Measurements from ENCODE around the gene DNAI2.

Gene DNAI2, protein sequence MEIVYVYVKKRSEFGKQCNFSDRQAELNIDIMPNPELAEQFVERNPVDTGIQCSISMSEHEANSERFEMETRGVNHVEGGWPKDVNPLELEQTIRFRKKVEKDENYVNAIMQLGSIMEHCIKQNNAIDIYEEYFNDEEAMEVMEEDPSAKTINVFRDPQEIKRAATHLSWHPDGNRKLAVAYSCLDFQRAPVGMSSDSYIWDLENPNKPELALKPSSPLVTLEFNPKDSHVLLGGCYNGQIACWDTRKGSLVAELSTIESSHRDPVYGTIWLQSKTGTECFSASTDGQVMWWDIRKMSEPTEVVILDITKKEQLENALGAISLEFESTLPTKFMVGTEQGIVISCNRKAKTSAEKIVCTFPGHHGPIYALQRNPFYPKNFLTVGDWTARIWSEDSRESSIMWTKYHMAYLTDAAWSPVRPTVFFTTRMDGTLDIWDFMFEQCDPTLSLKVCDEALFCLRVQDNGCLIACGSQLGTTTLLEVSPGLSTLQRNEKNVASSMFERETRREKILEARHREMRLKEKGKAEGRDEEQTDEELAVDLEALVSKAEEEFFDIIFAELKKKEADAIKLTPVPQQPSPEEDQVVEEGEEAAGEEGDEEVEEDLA

DNA sequence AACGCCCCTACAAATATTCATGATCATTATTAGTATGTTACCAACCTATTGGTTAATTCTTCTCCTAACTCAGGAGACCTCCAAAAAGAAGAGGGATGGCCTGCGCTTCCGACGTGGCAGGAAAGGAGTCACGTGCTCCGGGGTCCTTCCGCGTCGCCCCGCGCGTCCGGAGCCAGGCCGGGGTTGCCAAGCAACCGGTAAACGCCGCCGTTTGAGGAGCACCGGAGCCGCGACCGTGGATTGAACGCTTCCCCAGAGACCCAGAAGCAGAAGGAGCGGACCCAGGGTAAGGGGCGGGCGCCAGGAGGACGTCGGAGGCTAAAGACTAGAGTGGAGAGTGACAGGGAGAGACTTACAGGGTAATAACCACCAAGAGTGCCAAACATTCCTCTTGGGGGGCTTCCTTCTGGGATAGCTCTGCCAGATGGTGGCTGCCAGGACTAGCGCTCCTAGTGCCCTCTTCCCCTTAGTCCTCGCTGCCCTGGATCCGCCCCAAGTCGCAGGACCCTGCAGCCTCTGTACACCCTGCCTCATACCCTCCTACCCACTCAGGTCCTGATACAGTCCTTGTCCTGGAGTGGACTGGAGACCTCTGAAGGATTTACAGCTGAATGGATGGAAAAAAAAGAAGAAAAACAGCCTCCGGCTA lies at the start of gene DNAI2:
Gene DNAI2 (plus strand): TSS at position 175 of the 649 bp plus-strand sequence. CDS start 7,584 bp downstream, outside the sequence.
- no peak for DNase-seq

DNA sequence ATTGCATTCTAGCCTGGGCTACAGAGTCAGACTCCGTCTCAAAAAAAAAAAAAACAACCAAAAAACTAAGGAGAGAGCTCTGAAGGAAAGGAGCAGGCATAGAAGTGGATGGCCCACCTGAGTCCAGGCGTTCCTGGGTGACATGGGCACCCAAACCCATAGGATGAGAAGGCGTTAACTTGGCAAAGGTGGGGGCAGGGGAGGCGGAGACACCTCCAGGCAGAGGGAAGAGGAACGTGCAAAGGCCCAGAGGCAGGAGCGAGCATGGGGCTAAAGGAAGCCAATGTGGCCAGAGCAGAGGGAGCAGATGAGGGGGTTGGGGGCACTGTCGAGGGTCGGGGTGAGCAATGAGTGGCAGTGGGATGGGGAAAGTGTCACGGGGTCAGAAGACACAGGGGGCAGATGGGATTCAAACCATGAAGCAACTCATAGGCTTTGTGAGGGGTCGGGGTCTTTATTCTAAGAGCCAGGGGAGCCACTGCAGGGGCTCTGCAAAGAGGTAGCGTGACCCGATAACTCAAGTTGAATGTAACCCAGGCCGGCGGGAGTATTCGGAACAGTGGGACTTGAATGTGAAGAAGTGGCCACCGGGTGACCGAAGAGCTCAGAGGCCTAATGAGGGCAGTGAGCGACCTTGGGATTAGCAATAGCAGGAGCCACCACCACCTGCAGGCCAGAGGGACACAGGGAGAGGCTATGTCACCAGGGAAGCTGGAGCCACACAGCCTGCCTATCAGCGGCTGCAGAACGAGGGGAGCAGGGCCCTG lies 48.9 kb upstream of the DNAI2 start:
- DNase-seq, result no peak

DNA sequence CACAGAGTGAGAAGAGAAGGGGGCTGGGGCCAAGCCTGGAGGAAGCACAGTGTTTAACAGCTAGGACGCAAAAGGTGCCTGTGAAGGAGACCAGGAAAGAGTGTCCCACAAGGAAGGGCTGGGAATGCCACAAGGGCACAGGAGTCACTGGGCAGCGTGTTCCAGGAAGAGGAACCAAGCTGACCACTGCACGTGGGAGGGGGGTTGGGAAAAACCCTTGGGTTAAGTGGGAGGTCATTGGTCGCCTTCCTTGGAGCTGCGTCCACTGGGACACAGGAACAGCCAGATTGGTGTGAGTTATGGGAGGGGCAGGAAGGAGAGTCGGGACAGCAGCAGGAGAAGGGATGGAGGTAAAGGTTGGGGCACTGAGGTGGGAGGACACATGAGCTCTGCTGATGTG lies 47.8 kb upstream of the DNAI2 start:
- DNase-seq, result no peak

DNA sequence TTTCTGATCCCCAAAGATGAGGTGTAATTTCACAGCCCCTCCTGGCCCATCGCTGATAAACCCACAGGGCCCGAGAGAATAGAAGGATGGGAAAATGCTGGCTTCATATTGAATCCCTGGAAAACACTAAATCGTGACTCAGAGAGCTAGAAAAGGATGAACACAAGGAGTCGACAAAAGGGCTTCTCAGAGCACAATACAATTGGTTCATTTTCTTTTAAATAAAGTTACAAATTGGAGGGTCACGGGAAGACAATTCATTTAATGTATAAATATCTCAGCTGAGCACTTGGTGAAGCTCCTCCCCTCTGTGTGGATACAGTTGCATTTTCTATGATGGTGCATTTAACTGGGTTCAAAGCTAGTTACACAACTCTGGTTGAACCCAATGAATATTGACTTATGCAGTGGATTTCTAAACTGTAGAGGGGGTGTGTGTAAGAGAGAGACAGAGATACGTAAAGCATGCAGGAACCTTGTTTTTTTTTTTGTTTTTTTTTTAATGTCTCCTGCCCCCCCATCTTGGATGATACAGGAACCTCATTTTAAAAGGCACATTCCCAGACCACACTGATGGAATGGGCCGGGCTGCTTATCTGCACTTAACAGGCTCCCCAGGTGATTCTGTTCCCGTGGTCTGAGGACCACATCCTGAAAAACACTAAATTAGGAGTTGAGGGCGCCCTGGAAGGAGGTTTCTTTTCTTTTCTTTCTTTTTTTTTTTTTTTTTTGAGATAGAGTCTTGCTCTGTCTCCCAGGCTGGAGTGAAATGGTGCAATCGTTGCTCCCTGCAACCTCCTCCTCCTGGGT lies 46.6 kb upstream of the DNAI2 start:
- DNase-seq, result no peak

DNA sequence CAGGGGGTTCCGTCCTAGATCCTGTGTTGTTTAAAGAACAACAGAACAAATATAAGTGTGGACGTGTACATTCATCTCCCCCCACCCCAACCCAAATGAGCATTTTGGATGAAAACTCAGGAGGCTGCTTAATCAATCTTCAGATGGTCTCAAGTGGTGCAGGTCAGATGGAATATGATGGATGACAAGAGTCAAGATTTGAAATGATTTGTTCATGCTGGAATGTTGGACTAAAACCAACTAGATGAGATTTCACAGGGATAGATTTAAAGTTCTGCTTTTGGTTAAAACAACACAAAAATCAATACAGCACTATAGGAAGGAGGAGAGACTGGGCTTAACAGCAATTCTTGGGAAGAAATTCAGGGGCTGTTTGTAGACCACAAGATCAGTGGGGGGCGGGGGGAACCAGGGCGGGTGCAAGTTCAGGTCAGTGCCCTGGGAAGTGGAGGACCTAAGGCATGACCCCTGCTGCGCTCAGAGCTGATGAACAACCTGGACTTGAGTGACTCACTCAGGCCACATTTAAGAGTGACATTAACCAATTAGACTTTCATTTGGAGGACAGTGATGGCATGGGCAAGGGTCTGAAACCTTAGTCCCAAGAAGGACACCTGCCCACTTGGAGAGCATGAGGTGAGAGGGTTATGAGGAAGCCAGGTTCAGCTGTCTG lies 45.6 kb upstream of the DNAI2 start:
- DNase-seq, result no peak

DNA sequence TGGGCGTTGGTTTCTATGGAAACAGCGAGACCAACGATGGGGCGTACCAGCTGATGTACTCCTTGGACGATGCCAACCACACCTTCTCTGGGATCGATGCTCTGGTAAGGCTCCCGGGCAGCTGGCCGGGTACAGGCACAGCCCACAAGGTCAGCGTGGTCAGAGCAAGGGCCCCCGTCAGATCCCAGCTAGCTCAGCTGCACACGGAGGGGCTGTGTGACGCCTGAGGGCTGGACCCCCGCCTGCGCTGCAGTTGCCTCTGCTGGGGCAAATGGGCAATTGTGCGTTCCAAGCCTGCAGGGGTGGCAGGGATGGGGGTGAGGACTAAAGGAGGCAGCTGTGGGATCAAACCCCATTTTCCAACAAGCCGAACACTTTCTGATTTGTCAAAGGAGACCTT lies 43.1 kb upstream of the DNAI2 start:
- no peak for DNase-seq

DNA sequence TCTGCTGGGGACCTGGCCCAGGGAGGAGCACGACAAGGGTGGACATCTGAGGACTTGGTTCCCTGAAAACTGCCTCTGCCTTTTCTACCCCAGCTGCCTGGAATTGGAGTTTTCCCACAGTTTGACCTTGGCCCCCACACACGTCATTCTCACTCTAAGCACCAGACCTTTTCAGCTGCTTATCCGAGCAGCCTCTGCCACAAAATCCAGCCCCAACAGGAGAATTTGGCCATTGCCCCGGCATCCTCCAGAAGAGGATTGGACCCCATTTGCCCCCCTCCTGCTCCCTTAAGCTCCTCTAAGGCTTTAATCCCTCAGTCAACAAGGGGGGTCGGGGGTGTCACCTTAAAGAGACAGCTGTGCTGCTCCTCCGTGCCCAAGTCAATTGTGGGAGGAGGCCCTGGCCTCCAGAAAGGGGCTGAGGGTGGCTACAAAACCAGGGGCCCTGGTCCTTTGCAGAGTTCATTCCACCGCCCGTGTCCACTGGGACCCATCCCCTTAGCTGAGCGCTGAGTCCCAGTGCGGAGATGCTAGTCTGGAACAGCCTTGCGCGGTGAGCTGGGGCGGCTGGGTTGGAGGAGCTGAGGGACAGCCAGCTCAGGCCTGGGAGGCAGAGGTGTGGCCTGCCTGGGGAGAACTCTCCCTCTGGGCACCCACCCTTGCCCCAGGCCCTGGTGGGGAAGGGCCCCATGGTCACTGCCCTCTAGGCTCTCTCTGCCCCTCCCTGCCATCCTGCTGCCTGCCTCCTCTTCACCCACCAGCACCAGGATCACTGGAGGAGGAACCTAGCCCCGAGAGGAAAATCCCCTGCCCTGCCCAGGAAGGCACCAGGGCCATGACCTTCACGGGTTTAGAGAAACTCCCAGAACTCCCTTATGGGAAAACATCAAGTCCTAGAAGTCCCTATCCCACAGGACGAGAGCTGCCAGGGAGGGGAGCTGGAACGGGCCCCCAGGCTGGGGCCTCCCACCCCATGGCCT lies 41.8 kb upstream of the DNAI2 start:
- DNase-seq, result no peak

DNA sequence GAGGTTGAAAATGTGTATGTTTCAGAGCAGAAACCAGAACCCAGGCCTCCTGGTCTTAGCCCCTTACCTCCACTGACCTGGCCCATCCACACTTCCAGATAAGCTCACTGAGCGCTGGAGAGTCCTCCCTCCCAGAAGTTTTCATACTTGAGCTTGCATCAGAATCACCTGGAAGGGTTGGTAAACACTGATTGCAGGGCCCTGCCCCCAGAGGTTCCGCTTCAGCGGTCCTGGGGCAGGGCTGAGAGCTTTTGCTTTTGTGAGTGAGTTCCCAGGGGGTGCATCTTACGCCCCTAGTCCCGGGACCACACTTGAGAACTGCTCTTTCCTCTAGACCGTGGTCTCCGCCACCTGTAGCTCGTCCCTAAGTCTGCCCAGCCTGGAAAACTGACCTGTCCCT lies 40.1 kb upstream of the DNAI2 start:
- DNase-seq, result no peak

DNA sequence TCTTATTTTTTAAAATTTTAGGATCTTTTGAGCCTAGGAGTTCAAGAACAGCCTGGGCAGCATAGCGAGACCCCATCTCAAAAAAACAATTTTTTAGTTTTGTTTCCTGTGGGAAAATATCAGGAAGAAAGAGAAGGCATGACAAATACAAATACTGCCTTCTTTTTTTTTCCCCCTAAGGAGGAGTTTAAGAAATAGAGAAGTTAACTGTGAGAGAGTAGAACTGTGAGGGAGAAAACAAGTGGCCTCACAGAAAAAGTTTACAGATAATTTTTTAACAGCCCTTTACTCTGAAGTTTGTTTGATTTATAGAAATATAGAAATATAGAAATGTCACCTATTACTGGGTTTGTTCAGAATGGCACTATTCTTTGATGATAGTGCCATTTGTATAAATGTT lies 39.5 kb upstream of the DNAI2 start:
- no peak for DNase-seq

DNA sequence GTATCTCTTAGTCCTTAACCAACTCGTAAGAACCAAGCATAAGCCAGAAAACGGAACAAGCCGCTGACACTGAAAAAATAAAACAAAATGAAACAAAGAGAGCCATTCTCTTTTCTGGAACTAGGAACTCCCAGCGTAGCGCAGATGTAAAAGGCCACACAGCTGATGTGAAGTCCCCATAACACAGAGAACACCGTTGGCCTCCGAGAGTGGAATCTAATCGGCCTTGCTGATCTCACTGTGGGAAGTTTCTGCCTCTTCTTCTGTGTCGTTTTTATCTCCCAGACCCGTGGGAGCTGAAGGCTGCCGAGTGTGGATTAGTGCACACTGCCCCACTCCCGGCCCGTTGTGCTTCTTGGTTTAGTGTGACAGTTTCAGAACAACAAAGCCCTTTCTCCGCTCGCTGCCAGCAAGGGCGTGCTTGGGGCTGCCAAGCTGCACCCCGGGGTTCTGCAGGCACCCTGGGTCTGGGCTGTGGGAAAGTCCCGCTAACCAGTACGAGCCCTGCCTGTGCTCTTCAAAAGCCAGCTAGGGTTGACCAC lies 38.9 kb upstream of the DNAI2 start:
- no peak for DNase-seq

DNA sequence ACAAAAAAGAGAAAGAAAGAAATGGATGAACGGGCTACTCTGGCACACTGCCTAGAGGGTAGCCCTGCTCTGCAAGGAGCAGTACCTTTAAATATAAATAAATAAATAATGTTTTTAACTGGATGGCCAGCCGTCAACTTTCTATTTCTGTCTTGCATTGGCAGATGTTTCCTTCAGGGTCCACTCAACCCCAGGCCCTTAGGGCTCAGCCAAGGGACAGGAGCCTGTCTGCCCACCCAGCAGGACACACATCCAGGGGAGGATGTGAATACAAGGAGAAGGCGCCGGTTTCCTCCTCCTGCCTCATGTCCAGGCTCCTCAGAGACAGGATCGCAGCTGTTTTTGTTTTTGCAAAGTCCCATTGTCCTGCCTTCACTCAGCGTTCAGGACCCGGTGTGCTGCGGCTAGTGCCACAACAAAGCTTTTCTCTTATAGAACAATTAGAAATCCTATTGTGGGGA lies 38.1 kb upstream of the DNAI2 start:
- no peak for DNase-seq

DNA sequence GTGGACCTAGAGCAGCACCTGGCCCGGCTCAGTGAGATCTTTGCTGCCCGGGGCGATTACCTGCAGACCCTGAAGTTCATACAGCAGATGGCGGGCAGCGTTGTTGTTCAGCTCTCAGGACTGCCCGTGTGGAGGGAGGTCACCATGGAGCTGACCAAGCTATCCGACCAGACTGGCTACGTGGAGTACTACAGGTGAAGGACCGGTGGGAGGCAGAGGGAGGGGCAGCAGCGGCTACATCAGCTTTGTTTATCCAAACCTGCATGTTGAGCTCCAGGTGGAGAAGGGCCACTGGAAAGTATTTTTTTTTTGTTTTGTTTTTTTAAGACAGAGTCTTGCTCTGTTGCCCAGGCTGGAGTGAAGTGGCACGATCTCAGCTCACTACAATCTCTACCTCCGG lies 36.7 kb upstream of the DNAI2 start:
- no peak for DNase-seq

DNA sequence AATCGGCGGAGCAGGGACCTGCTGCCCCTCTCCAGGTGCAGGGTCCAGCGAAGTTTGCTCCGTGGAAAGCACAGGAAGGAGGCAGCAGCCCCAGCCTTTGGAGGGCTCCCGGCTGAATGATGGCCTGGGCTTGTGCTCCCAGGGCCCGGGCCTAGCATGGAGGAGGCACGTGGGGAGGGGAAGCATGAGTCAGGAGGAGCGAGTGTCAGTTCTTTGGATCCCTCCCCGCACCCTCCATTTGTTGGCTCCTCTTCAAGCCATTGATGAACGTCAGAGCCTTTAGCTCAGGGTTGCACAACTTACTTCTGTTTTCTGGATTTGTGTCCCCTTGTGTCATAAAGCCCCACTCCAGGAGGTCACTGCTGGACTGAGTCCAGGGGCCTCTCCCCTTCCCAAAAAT lies 34.9 kb upstream of the DNAI2 start:
- no peak for DNase-seq

DNA sequence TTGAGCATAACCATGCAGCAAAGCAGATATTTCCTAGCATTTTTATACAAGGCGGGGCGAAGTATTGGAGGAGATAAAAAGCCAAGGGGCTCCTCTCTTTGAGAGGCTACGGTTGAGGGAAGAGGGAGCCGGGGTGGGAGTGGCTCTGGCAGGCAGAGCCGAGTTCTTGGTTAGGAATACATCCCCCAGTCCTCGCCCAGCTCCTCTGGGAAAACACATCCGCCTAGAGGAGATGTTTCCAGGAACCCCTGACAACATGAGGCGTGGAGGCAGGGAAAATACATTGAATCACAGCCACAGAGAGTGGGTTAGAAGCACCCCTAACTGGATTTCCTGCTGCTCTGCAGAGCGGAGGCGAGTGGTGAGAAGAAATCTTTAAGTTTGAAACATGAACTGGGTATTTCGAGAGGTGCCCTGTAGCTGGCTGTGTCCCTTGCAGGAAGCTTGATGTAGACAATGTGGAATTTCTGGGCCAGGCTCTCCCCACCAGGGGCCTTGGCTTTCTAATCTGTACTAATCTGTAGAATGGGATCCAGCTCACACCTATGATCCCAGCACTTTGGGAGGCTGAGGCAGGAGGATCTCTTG lies 33.3 kb upstream of the DNAI2 start:
- DNase-seq, result no peak

DNA sequence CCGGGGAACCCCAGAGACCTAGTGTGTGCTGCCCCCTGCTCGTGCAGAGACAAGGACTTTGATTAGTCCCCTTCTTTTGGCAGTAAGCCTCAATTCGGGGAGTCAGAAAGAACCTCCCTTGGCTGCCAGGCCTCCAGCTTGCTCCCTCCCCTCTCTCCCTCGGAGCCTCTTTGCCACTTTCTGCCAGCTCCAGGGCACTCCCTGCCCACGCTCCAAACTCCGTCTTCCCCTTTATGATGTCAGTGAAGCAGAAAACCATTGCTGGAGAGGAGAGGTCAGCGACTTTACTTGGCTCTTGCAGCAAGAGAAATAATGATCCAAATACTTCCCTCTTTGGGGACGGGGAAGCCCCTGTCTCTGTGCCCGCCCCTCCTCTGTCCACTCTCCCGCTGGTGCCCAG lies 32.6 kb upstream of the DNAI2 start:
- no peak for DNase-seq

DNA sequence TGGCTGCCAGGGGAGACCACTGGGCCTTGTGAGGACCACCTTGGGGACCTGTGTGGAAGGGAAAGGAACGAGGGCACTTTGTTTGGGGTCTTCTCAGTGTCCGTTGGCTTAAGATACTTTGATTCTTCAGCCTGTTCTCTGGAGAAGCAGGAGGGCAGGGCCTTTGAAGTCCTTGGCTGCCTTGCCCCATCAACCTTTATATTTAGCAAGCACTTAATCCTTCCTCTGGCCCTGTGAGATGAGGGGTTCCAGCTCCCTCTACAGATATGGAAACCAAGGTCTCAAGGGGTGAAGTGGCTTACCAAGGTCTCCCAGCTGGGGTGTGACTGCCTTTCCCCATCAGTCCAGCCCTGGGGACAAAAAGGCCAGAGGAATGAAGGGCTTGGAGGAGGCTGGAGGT lies 32.2 kb upstream of the DNAI2 start:
- DNase-seq, result no peak

DNA sequence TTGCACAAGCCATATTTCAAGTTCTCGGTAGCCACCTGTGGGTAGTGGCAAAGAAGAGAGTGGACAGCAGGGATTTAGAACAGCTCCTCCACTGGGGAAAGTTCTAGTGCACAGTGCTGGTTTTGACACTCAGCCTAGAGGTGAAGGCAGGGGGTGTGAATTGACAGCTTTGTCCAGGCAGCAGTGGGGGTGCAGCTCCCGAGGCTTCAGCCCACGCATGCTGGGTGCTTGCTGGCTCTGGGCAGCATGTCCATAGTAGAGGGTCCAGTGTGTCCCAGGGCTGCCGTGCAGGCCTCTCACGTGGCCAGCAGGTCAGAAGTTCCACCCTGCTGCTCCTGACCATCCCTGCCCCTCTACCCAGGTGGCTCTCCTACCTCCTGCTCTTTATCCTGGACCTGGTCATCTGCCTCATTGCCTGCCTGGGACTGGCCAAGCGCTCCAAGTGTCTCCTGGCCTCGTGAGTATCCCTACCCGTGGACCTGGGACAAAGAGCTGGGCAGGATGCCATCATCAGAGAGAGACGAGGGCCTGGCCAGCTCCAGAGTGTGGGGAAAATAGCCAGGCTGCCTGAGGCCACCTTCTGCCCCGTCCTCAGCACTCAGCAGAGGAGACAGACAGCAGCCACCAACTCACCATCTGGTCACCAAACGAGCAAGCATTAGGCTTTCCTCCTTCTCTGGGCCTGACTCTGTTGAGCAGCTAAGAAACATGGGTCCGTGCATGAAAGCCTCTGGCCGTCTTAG lies 30.9 kb upstream of the DNAI2 start:
- no peak for DNase-seq

DNA sequence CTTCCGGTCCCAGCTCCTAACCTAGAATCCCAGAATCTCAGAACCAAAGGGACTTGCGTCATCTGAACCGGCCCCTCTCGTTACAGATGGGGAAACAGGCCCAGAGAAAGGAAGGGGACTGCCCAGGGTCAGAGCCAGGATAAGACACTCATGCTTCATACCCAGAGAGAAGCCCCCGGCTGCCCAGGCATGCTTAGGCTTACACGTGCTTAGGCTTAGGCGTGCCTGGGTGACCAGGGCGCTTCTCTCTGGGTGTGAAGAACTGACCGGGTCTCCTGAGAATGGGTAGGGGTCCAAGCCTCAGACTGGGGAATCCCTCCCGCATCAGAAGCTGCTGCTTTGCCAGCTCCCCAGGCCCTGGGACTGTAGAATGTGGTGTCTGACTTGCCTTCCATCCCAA lies 29.9 kb upstream of the DNAI2 start:
- no peak for DNase-seq

DNA sequence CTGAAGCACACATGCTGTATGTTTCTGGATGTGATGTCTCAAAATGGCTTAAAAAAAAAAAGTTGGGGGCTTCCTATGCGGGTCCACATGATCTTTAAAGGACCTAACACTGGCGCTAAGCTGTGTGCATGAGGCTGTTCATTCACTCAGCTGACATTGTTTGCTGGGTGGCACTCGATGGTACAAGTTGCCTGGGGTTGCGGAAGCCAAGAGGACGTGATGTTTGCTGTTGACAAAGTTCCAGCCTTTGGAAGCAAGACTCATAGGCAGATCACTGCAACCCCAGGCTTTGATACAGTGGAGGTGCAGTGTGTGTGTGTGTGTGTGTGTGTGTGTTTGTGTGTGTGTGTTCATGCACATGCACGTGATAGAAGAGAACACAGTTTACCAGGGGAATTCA lies 29.5 kb upstream of the DNAI2 start:
- no peak for DNase-seq

Measured in NCI-H2081 (cell line).